ENCODE results near the gene BTNL9.

GRCh38 chr5:181070523-181070922 lies 30.5 kb downstream of the BTNL9 start:
- TF ChIP-seq CTCF (IDR thresholded peaks at IDR 0.05; ENCODE audit: poor library complexity) (no peak), EZH2 (IDR thresholded peaks at IDR 0.05; ENCODE audit: borderline replicate concordance) (no peak), EZH2phosphoT487 (IDR thresholded peaks at IDR 0.05; ENCODE audit: low read depth, severe bottlenecking, unreplicated experiment) (no peak)

All from hepatocyte (in vitro differentiated cells).